Smooth muscle cell of the brain vasculature (primary cell): ENCODE results near the gene TTC3.
A peak's percentile ranks its signal among the peaks of the same experiment; 100 is the strongest.
"Not testable (repeated sequence)": the region's sequence is repeated elsewhere in the genome, so short reads cannot be mapped to it uniquely, and the experiment has no call there.

Experiments used
- DNase-seq: peaks from one replicate; pipeline ENCODE4 v3.0.0-alpha.2; 2012; ENCODE audit warnings: low read depth, low spot score

TTC3 gene, protein sequence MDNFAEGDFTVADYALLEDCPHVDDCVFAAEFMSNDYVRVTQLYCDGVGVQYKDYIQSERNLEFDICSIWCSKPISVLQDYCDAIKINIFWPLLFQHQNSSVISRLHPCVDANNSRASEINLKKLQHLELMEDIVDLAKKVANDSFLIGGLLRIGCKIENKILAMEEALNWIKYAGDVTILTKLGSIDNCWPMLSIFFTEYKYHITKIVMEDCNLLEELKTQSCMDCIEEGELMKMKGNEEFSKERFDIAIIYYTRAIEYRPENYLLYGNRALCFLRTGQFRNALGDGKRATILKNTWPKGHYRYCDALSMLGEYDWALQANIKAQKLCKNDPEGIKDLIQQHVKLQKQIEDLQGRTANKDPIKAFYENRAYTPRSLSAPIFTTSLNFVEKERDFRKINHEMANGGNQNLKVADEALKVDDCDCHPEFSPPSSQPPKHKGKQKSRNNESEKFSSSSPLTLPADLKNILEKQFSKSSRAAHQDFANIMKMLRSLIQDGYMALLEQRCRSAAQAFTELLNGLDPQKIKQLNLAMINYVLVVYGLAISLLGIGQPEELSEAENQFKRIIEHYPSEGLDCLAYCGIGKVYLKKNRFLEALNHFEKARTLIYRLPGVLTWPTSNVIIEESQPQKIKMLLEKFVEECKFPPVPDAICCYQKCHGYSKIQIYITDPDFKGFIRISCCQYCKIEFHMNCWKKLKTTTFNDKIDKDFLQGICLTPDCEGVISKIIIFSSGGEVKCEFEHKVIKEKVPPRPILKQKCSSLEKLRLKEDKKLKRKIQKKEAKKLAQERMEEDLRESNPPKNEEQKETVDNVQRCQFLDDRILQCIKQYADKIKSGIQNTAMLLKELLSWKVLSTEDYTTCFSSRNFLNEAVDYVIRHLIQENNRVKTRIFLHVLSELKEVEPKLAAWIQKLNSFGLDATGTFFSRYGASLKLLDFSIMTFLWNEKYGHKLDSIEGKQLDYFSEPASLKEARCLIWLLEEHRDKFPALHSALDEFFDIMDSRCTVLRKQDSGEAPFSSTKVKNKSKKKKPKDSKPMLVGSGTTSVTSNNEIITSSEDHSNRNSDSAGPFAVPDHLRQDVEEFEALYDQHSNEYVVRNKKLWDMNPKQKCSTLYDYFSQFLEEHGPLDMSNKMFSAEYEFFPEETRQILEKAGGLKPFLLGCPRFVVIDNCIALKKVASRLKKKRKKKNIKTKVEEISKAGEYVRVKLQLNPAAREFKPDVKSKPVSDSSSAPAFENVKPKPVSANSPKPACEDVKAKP (N-terminal part only)

DNA sequence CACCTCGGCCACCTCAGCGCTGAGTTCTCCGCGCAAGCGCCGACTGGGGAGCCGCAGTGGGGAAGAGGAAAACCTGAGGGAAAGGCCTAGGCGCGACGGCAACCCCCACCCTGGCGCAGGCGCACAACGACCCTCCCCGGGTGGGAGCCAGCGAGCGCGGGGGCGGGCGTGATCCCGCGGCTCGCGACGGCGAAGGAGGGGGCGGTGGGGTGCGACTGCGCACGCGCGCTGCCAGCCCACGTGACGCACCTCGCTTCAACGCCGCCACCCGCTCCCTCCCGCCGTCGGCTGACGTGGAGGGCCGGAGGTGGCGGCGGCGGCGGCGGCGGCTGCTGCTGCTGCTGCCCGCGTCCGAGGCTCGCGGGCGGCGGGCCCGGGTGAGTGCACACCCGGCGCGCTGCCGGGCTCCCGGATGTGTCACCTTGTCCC is at the start of gene TTC3, which contains the start of gene PIGP:
Gene TTC3 (plus strand): TSS at position 267 of the 429 bp plus-strand sequence. CDS start 14,004 bp downstream, outside the sequence.
Gene PIGP (minus strand): TSS at position 84 of the 429 bp plus-strand sequence. CDS start 556 bp downstream, outside the sequence.
- peak; percentile 91 for DNase-seq

DNA sequence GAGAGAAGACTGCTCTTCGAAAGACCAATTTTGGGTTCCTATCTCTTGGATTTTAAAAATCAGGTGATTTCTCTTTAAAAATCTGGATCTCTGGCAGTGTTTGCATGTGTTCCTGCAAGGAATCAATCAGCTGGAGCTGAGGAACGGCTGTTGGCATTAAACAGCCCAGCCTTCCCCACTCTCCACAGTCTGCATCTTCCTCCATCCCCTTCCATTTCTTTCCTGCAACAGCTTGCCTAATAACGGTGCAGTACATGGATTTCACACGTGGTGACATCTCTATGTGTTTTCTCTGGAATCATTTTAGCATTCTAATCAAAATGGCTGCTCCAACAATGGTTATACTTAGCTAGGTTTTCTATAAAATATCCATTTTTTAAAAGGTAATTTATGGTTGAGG is 46.6 kb upstream of the TTC3 start:
- no peak for DNase-seq

DNA sequence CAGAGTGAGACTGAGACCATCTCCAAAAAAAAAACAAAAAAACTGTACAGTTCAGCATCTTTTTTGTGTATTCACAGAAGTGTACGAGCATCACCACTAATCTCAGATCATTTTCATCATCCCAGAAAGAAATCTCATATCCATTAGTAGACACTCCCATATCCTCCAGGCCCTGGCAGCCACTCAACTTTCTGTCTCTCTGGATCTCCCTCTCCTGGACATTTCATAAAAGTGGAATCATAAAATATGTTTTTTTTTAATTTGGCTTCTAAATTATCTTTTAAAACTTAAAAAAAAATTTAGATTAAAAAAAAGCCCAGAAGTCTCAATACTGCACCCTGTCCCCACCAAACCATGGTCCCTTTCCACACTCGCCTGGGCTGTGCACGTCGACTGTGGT is 44.5 kb upstream of the TTC3 start:
- DNase-seq, result no peak

DNA sequence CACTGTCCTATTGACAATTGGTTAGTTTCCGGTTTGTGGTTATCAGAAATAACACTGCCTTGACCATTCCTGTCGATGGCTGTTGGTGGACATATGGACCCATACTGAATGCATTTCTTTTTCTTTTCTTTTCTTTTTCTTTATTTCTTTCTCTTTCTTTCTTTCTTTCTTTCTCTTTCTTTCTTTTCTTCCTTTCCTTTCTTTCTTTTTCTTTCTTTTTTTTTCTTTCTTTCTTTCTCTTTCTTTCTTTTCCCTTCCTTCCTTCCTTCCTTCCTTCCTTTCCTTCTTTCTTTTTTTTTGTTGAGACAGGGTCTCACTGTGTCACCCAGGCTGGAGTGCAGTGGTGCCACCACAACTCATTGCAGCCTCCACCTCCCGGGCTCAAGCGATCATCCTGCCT is 42.2 kb upstream of the TTC3 start:
- no peak for DNase-seq

DNA sequence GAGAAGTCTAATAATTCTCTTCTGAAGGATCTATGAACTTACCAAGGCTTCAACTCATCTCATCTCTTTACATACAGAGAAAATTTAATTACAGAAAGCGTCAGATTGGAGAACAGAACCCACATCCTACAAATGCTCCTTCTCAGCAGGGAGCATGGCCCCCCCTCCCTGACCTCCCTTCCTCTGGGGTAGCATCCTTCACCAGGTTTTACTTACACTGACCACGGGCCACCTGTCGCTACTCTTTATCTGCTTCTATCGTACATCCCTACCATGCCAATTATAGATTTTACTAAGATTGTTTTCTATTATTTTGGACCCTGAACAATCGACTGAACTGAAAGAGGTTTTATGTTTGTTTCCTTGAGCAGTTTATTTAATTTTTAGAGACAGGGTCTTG is 40.8 kb upstream of the TTC3 start:
- DNase-seq, result no peak

DNA sequence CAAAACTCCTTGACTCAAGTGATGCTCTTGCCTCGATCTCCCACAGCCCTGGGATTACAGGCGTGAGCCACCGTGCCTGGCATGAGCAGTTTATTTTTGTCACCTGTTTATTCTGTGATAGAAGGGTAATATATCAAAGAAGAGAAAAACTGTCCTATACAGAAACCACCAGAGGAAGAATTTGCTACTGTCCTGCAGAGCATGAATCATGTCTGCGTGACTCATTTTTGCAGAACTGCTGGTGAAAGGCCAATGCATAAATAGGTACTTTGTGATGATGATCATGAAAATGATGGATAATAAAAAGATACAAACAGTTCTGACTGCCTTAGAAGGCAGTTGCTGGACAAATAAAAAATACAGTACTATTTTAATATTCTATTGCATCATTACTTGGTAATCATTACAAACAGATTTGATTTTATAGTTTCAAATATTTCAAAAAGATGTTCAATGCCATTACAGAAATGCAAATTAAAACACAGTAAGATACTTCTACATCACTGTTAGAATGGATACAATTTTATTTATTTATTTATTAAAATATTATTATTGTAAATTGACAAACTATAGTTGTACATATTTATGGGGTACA is 40.1 kb upstream of the TTC3 start:
- no peak for DNase-seq

DNA sequence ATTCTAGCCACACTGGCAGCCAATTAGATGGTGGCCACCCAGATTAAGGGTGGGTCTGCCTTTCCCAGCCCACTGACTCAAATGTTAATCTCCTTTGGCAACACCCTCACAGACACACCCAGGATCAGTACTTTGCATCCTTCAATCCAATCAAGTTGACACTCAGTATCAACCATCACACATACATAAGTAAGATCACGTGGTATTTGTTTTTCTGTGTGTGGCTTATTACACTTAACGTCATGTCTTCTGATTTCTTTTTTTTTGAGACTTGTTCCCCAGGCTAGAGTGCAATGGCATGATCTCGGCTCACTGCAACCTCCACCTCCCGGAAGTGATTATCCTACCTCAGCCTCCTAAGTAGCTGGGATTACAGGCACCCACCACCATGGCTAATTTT is 38.7 kb upstream of the TTC3 start:
- DNase-seq, result not testable (repeated sequence)

DNA sequence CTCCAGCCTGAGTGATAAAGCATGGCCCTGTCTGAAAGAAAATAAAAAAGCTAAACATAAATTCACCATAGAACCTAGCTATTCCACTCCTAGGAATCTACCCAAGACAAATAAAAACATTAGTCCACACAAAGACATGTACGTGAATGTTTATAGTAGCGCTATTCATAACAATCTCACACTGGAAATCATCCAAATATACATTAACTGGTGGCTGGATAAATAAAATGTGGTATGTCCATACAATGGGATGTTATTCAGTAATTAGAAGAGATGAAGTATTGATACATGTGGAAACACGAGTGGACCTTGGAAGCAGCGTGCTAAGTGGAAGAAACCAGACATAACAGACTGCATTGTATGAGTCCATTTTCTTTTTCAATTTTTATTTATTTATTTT is 36.9 kb upstream of the TTC3 start:
- DNase-seq, result no peak

DNA sequence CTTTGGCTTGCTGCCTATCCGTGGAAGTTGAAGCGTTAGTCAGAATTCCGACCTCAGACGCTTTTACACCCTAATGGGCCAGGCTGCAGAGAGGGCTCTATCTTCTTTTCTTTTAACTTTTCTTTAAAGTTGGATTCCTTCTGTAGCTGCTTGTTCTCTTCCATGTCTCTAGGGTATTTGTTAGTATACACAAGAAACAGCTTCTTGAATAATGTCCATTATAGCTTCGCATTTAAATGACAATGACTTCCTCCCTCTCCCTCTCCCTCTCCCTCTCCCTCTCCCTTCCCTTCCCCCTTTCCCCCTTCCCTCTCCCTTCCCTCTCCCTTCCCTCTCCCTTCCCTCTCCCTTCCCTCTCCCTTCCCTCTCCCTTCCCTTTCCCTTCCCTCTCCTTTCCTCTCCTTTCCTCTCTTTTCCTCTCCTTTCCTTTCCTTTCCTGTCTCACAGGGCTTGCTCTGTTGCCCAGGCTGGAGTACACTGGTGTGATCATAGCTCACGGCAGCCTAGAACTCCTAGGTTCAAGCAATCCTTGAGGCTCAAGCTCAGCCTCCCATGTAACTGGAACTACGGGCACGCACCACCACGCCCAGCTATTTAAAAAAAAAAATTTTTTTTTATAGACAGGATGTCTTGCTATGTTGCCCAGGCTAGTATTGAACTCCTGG is 33.5 kb upstream of the TTC3 start:
- DNase-seq, result no peak

DNA sequence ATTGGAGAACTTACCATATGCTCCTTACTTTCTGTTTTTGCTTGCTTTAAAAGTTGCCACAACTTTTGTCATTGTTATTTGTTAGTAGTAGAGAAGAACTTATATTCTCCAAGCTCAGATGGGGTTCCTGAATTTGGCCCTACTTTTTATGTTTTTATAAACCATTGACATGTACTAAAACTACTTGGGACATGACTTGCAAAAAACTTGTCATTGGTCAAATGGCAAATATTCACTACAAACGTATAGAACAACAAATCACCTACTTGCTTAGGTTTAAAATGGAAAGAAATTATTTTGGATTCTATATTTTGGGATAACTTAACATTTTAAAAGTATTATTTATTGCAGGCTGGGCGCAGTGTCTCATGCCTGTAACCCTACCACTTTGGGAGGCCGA is 32.8 kb upstream of the TTC3 start:
- no peak for DNase-seq

DNA sequence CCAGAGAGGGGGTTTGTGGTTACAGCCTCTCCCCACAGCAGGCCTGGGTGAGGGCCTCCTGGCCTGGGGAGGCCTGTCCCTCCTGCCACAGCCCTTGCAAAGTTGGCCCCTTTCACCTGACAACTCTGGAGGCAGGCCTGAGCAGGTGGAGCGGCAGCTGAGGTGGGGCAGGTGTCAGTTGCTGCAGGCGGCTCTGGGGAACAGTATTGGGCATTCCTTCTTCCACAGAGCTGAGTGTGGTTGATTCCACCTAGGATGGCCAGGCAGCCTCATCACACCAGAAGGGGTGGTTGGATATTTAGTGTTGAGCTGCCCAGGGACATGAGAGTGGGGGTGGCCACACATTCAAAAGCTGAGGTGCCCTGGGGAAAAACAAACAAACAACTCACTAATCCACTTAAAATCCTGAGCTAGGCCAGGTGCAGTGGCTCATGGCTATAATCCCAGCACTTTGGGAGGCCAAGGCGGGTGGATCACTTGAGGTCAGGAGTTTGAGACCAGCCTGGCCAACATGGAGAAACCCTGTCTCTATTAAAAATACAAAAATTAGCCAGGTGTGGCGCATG is 31.3 kb upstream of the TTC3 start:
- DNase-seq, result no peak

DNA sequence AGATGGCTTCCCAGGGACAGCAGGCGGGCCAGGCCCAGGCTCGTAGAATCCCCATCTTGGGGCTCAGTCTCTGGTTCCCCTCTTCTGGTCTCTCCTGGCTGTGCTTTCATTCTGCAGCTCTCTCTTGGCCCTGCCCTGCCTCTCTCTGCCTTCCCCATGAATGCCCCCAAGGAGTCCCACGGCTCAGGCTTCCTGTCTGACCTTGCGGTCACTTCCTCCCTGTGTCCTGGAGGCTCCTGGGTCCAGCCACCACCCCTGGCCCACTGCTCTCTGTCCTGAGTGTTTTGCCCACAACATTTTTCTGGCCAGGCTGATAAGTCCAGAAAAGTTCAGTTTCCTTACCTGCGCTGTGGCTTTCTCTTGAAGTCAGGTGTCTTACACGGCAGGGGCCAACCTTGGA is 29.2 kb upstream of the TTC3 start:
- no peak for DNase-seq

DNA sequence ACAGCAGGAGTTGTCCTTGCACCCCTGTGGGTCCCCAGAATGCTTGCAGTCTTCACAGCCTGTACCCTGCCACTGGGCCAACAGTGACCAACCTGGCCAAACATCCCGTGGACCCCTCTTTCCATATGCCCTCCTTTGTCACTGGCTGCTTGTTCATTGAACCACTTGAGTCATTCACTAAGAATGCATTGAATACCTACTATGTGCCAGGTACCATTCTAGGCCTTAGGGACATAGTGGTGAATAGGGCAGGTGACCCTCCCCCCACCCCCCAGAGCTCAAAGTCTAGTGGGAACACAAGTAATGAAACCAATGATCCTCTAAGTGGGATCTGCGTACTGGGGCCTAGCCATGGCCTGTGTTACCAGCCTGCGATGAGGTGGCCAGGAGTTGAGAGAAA is 28.4 kb upstream of the TTC3 start:
- no peak for DNase-seq

DNA sequence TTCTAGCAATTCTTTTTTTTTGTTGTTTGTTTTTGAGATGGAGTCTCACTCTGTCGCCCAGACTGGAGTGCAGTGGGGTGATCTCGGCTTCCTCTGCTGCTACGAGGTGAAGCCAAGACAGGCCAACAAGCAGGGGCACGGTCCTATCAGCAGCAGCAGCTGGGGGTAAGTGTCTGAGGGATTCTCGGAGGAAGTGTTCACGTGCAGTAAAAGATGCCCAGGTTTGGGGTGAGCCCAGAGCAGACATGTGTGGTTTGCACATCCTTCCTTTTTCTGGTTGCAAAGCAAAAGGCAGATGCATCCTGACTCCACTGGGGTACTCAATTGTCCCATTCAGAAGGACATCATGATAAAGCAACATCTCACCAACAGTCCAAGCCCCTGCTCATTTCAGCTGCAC is 27.9 kb upstream of the TTC3 start:
- DNase-seq, result no peak

DNA sequence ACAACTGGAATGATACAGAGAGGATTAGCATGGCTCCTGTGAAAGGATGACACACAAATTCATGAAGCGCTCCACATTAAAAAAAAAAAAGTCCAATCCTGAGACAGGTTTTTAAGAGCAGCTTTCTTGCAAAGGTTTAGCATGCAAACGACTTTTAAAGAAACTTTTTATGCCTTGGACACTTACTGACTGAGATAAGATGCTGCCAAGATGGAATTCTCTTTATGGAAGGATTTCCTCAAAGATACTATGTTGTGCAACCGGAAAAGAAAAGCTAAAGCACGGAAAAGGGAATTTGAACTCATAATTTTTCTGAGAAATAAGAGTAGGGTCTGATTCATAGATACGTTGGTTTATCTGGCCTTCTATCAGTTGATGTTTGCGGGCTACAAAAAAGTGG is 27.5 kb upstream of the TTC3 start:
- DNase-seq, result no peak

DNA sequence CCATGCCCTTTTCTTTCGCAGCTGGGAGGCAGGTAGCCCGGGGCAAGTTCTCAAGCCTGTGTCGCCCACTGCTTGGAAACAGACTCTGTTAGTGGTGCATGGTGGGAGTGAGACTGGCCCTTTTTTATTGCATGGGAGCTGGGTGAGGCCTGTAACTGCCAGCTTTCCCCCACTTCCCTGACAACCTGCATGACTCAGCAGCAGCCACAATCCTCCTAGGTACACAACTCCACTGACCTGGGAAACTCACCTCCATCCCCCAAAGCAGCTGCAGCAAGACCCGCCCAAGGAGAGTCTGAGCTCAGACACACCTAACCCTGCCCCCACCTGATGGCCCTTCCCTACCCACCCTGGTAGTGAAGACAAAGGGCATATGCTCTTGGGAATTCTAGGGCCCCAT is 26.0 kb upstream of the TTC3 start:
- DNase-seq, result no peak

DNA sequence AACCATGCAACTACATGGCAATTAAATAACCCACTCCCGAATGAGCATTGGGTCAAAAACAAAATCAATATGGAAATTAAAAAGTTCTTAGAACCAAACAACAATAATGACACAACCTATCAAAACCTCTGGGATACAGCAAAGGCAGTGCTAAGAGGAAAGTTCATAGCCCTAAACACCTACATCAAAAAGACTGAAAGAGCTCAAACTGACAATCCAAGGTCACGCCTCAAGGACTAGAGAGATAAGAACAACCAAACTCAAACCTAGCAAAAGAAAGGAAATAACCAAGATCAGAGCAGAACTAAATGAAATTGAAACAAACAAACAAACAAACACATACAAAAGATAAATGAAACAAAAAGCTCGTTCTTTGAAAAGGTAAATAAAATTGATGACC is 23.3 kb upstream of the TTC3 start:
- DNase-seq, result not testable (repeated sequence)

DNA sequence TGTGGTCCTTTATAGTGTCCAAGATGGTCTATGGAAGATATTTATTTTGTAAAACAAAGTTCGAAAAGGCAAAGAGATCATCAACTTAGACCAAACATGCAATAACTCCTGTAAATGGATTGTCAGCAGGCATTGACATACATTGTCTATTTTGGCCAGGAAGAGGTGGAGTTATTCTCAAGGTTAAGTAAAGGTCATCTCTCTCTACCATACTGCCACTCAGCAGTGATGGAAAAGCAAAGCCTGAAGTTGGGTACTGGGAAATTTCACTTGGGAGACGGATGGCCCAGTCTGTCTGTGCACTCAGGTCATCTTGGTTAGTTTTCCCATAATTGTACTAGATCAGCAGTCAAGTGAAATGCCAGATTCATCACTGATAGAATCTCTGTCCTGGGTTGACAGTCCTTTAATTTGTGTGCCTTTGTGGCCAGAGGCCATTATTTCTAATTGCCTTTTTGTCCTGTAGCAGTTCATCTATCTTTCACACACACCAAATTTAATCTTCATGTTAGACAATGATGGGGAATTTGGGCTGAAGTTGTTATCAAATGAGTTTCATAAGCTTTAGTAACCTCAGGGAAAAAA is 17.7 kb upstream of the TTC3 start:
- no peak for DNase-seq

DNA sequence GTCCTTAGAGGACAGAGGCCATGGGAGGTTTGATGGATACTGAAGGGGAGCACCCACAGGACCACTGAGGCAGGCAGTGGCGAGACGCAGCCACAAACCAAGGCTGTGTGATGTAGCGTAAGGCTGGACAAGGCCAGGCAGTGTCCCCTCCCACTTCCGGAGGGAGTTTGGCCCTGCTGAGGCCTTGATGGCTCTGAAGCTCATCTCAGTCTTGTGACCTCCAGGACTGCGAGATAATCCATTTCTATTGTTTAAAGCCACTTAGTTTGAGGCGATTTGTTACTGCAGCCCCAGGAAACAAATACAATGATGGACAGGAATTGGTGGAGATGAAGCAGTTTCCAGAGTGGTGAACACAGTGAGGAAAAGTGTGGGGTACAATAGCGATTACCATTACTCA is 15.4 kb upstream of the TTC3 start:
- no peak for DNase-seq

DNA sequence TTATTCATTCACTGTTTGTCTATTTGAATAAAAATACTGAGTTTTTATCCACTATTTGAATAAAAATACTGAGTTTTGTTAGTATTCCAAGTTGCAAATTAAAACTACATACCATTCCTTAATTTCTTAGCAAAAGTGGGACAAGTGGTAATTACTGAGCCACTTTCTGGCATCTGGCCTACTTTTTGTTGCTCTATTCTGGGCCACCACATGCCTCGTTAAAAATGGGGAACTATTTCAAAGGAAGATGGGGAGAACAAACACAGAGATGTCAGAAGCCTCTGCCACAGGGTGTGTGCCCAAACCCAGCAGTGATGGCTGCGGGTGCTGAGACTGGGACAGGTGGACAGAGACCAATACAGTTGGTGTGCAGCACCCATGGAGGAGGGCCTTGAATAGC is 14.8 kb upstream of the TTC3 start:
- no peak for DNase-seq
